Occipital lobe (tissue), 2 donors: ENCODE measurements around the gene HIBCH. TPM values are rescaled to one million over a fixed set of nuclear protein-coding genes. Genes with fewer than 3 reads are reported as not detected.
A peak's percentile ranks its signal among the peaks of the same experiment; 100 is the strongest.
"Not testable (repeated sequence)": the region's sequence is repeated elsewhere in the genome, so short reads cannot be mapped to it uniquely, and the experiment has no call there.

Source experiments
- DNase-seq: peaks from one replicate; lab custom pipeline; 2025; lab: John Stamatoyannopoulos, UW
- total RNA-seq: library from RNA; depleted of rRNA; stranded (reverse); fragments of >200 nt; gene quantifications from one replicate; pipeline ENCODE4 v1.2.3, GENCODE V29; 2014

HIBCH gene
- total RNA-seq, 1 donor from 2014 or later = 19.2 TPM

DNA sequence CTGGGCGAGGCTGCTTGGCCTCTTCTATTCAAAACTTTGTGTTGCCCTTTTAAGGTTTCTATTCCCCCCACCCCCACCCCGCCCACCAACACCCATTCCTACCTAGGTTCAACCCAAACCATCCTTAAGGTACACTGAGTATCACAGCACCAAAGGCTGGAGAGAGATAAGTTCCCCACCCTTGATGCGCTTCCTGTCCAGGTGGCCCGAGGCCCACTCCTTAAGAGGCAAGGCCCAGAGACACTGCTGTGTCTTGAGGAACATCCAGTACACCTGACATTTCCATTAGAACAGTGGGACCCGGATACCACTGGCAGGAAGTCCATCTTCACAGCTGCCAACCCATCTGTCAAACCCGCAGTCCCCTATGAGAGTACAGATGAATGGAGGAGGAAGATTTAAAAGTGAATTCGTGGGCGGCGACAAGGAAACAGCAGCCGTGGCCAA, 23.5 kb upstream of the HIBCH start:
- DNase-seq = no peak

- DNase-seq = no peak
Measured at GRCh38 chr2:190342611-190343010, 23.0 kb upstream of the HIBCH start.

- no peak for DNase-seq
Measured at GRCh38 chr2:190340369-190340768, 20.7 kb upstream of the HIBCH start.

DNA sequence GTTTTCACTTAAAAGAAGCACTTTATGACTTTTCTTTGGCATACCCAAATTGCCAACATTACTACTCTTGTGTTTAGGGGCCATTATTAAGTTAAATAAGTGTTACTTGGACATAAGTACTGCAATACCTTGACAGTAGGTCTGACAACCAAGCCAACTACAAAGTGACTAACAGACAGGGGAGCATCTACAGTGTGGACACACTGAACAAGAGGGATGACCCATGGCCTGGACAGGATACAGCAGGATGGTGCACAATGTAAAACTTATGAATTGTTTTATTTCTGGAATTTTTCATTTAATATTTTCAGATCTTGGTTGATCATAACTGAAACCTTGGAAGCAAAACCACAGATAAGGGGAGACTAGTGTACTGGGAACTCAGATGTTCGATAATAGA, 19.8 kb upstream of the HIBCH start:
- DNase-seq = no peak

DNA sequence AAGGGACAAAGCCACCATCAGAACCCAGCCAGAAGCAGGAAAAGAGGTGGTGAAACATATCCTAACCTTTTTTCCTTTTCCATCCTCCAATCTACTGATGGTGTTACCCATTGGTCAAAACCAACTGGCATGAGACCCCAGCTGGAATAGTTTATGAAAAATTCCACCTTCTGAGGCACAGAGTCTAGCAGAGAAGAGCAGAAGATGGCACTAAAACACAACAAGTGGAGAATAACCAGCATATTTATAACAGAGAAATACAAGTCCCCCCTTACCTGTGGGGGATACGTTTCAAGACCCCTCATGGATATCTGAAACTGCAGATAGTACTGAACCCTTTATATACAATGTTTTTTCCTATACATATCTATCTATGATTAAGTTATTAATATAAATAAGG, 18.8 kb upstream of the HIBCH start:
- DNase-seq = no peak

GRCh38 chr2:190336420-190336819, 16.8 kb upstream of the HIBCH start:
- DNase-seq = no peak

- DNase-seq = not testable (repeated sequence)
Measured at GRCh38 chr2:190335584-190335983, 16.0 kb upstream of the HIBCH start.

GRCh38 chr2:190335225-190335559, 15.6 kb upstream of the HIBCH start:
- DNase-seq = no peak

- no peak for DNase-seq
Measured at GRCh38 chr2:190334479-190335224, 15.0 kb upstream of the HIBCH start.

- no peak for DNase-seq
Measured at GRCh38 chr2:190333928-190334327, 14.3 kb upstream of the HIBCH start.

GRCh38 chr2:190333395-190333794, 13.8 kb upstream of the HIBCH start:
- DNase-seq = no peak

- DNase-seq = no peak
Measured at GRCh38 chr2:190328573-190329147, 9.0 kb upstream of the HIBCH start.

GRCh38 chr2:190327867-190328572, 8.4 kb upstream of the HIBCH start:
- DNase-seq = no peak

- DNase-seq = no peak
Measured at GRCh38 chr2:190325588-190325987, 6.0 kb upstream of the HIBCH start.

DNA sequence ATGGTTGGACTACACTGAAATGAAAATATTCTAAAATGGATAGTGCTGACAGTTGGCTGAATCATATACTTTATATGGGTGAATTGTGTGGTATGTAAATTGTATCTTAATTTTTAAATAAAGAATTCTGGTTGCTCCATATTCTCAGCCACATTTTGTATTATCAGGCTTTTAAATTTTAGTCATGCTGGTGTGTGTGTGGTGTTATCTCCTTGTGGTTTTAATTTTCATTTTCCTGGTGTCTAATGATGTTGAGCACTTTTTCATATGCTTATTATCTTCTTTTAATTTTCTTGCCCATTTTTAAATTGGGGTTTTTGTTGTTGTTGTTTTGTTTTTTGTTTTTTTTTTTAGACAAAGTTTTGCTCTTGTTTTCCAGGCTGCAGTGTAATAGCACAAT, 3.8 kb upstream of the HIBCH start:
- no peak for DNase-seq

DNA sequence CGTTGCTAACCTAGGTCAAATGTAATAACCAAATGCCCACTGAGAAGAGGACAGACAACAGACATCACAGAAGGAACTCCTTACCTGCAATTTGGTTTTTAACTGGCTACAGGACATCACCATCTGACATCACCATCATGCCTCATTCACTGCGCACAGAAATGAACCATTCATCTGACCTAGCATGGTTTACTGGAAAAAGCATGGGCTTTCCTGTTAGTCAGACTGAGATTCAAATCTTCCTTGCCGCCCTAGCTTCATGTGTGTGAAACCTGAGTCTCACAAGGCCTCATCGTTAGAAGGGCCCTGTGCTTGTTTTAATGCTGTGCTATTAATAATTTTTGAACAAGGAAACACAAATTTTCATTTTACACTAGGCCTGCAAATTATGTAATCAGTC, 1.1 kb upstream of the HIBCH start:
- DNase-seq = no peak

DNA sequence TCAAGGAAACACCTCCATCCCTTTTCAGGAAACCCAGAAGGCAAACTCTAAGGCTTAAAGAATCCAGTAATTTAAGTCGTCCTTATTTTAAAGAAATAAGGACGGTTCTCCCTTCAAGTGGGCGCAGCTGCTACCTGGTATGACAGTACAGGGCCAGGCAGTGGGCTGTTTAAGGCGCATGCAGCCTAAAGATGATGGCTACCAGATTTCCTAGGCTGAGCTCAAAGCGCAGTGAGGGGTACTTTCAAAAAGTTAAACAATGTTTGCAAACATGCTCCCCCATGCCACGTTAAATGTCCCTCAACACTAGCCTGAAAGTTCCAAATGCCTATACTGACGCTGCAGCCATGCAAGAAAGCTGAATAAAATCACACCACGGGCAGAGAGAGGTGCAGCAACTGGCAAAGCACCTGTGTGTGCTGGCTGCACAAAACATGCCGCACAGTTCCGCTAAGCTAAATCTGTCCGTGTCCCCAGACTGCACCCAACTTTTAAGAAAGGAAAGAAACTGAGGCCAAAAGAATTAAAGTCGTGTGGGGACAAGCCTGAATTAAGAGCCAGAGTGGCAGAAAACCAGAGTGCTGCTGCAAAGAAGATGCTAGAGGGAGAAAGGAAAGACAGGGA, 583 bp downstream of the HIBCH start:
- DNase-seq = peak; percentile 6

DNA sequence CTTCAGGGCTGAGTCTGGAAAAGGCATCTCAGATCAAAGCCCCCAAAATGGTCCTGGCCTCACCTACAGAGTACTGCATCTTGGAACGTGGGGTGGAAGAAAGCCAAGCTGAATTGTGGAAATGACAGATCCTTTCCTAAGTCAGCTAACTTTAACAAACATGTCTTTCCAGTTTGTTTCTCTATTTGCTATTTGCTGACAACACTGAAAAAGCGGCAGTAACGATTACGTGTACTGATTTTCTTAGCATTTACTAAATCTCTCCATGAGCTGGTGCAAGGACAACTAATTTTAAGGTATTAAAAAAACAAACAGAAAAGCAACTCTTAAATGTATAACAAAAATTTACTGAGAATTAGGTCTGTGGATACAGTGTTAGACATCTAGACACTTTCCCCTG, 1.1 kb downstream of the HIBCH start:
- DNase-seq = no peak

DNA sequence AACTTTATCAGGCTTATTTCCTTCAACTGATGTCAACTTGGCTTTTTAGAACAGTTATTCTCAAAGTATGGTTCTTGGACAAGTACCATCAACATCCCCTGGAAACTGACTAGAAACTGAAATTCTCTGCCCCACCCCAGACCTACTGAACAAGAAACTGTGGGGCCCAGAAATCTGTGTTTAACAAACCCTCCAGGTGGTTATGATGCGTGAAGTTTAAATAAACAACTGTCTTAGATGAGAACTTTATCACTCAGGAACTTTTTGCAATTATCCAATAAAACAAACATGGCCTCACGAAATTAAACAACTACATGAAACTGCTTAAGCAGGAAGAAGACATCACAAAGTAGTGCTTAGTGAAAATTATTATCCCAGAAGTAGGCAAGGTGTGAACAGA, 4.4 kb downstream of the HIBCH start:
- DNase-seq = no peak

DNA sequence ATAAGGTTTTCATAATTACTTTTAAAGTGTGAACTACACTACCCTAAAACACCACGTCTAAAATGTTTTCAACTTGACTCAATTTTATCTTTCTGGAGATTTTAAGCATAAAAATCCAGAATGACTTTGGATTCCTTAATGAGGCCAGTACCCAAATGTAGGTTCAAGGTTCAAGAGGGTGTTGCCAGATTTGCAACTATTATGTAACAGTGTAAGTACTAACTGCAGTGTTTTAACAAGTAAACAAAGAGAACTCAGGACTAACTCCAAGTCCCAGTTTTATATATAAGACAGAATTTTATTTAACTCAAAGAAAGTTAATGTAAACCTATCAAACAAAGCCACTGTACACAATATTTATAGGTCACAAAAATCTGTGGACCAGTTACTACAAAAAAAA, 5.7 kb downstream of the HIBCH start:
- no peak for DNase-seq

- not testable (repeated sequence) for DNase-seq
Measured at GRCh38 chr2:190312635-190313025, 7.0 kb downstream of the HIBCH start.

- DNase-seq = no peak
Measured at GRCh38 chr2:190311893-190312634, 7.6 kb downstream of the HIBCH start.
